Tibial nerve (tissue), 4 donors: Measurements from ENCODE around the gene PLBD1.

Source experiments
- CTCF ChIP-seq, 5 experiments: fragments of 200-600 bp in 3 of 5; fragments of 450-650 bp in 2 of 5; sonication (generic) in 3 of 5; IDR thresholded peaks; one replicate each; pipeline ENCODE4 v1.5.1; 2016 to 2019; ENCODE audit warnings: antibody characterized with exemption in 5 of 5, mild to moderate bottlenecking in 3 of 5, moderate library complexity in 2 of 5
- EP300 ChIP-seq, 2 donors: sonication (generic); formaldehyde crosslinking; IDR thresholded peaks; one replicate each; pipeline ENCODE4 v1.6.1; 2017; ENCODE audit warnings: antibody characterized with exemption in 2 of 2, mild to moderate bottlenecking in 1 of 2
- POLR2A ChIP-seq, 2 donors: fragments of 450-650 bp; IDR thresholded peaks; one replicate each; pipeline ENCODE4 v1.6.1; 2017; ENCODE audit warnings: antibody characterized with exemption in 2 of 2, mild to moderate bottlenecking in 2 of 2, moderate library complexity in 2 of 2

GRCh38 chr12:14612250-14612649 lies 44.6 kb upstream of the PLBD1 start:
- TF ChIP-seq CTCF (IDR thresholded peaks at IDR 0.05) (no peak), EP300 (IDR thresholded peaks at IDR 0.05) (no peak), POLR2A (IDR thresholded peaks at IDR 0.05) (no peak)
